GM12878 (cell line): ENCODE results near the gene DAD1. TPM values are rescaled to one million over a fixed set of nuclear protein-coding genes. Genes with fewer than 3 reads are reported as not detected.

Experiments used
- BHLHE40 ChIP-seq, 2 experiments: fragments of 450-650 bp in 1 of 2; IDR thresholded peaks; 2 replicates each; pipeline ENCODE4 v1.6.1; 2011 to 2017; ENCODE audit warnings: low read depth in 2 of 2, borderline replicate concordance in 1 of 2, improper control_type of control experiment in 1 of 2, low read length in 1 of 2, mild to moderate bottlenecking in 1 of 2
- CBFB ChIP-seq: IDR thresholded peaks from 2 replicates; pipeline ENCODE4 v1.6.1; 2016; ENCODE audit warnings: antibody characterized with exemption, low read depth
- CBX5 ChIP-seq: sonication (generic); IDR thresholded peaks from 2 replicates; pipeline ENCODE4 v1.6.1; 2016; ENCODE audit warnings: low read depth, moderate library complexity, mild to moderate bottlenecking, inconsistent platforms
- EP300 ChIP-seq, 2 experiments: fragments of 150-350 bp in 1 of 2; IDR thresholded peaks; 2 replicates each; pipeline ENCODE4 v1.6.1; 2011 to 2012; ENCODE audit warnings: low read depth in 2 of 2, low read length in 2 of 2, borderline replicate concordance in 1 of 2, improper control_type of control experiment in 1 of 2, inconsistent platforms in 1 of 2; ENCODE audit not compliant: control insufficient read depth in 1 of 2
- ETV6 ChIP-seq, 2 experiments: fragments of 450-650 bp in 1 of 2; IDR thresholded peaks in 1 of 2; conservative IDR thresholded peaks in 1 of 2; 2 replicates each; pipeline ENCODE4 v1.6.1; 2014; ENCODE audit warnings: antibody characterized with exemption in 1 of 2, borderline replicate concordance in 1 of 2, low read depth in 1 of 2, mild to moderate bottlenecking in 1 of 2, moderate library complexity in 1 of 2
- GATAD2B ChIP-seq: fragments of 450-650 bp; conservative IDR thresholded peaks from 2 replicates; pipeline ENCODE4 v1.6.1; 2017; ENCODE audit warnings: low read depth, mild to moderate bottlenecking, moderate library complexity
- MEF2B ChIP-seq: fragments of 450-650 bp; IDR thresholded peaks from 2 replicates; pipeline ENCODE4 v1.6.1; 2018; ENCODE audit warnings: mild to moderate bottlenecking, moderate library complexity; ENCODE audit not compliant: partially characterized antibody, poor library complexity, severe bottlenecking
- MTA2 ChIP-seq: fragments of 450-650 bp; IDR thresholded peaks from 2 replicates; pipeline ENCODE4 v1.6.1; 2016; ENCODE audit warnings: low read depth, mild to moderate bottlenecking, moderate library complexity
- NFIC ChIP-seq: IDR thresholded peaks from 2 replicates; pipeline ENCODE4 v1.6.1; 2012; ENCODE audit warnings: low read depth, mild to moderate bottlenecking, inconsistent platforms, low read length, moderate library complexity
- NR2C2 ChIP-seq: IDR thresholded peaks from 2 replicates; pipeline ENCODE4 v1.6.1; 2011; ENCODE audit warnings: borderline replicate concordance, low read depth; ENCODE audit not compliant: control insufficient read depth, insufficient read length
- NR2F1 ChIP-seq: fragments of 450-650 bp; conservative IDR thresholded peaks from 2 replicates; pipeline ENCODE4 v1.6.1; 2017; ENCODE audit warnings: mild to moderate bottlenecking
- SP1 ChIP-seq: IDR thresholded peaks from one replicate; pipeline ENCODE4 v1.6.1; 2011; ENCODE audit warnings: low read depth, low read length
- TARDBP ChIP-seq: IDR thresholded peaks from 2 replicates; pipeline ENCODE4 v1.6.1; 2016; ENCODE audit warnings: borderline replicate concordance
- TCF12 ChIP-seq: IDR thresholded peaks from 2 replicates; pipeline ENCODE4 v1.6.1; 2011; ENCODE audit warnings: low read depth, mild to moderate bottlenecking, low read length
- WRNIP1 ChIP-seq: IDR thresholded peaks from 2 replicates; pipeline ENCODE4 v1.6.1; 2011; ENCODE audit warnings: low read depth, low read length, improper control_type of control experiment, borderline replicate concordance
- ZNF24 ChIP-seq: fragments of 450-650 bp; IDR thresholded peaks from 2 replicates; pipeline ENCODE4 v1.6.1; 2017; ENCODE audit warnings: antibody characterized with exemption, mild to moderate bottlenecking
- polyA plus RNA-seq, 11 experiments: library from polyadenylated mRNA; depleted of rRNA in 4 of 11; unstranded in 6 of 11; stranded (reverse) in 5 of 11; fragments of >200 nt; fragmentation: Nextera tagmentation in 4 of 11; fragmentation: Illumina TruSeq in 1 of 11; extraction: Ambion mirVana in 4 of 11; extraction: Trizol in 1 of 11; gene quantifications; 1 replicate in 1 of 11; 2 replicates in 10 of 11; pipeline versions ENCODE4 v1.2.1 to v1.2.3, GENCODE V29; 2011 to 2016; ENCODE audit warnings: inconsistent platforms in 2 of 11, missing spikeins in 2 of 11, low read depth in 1 of 11
- total RNA-seq, 4 experiments: library from RNA; depleted of rRNA in 3 of 4; stranded (reverse); fragments of >200 nt in 3 of 4; fragmentation: Illumina TruSeq in 1 of 4; extraction: Trizol in 1 of 4; gene quantifications; 2 replicates each; pipeline versions ENCODE4 v1.2.1 to v1.2.3, GENCODE V29; 2013 to 2021
- TF ChIP-seq, protein P1 (sequence below): IDR thresholded peaks from 2 replicates; pipeline ENCODE4 v1.6.1; 2012; ENCODE audit warnings: low read length, inconsistent platforms
- TF ChIP-seq, protein P2 (sequence below): IDR thresholded peaks from 2 replicates; pipeline ENCODE4 v1.6.1; 2012; ENCODE audit warnings: improper control_type of control experiment, low read depth, low read length; ENCODE audit not compliant: insufficient replicate concordance
- TF ChIP-seq, protein P3 (sequence below): fragments of 450-650 bp; IDR thresholded peaks from 2 replicates; pipeline ENCODE4 v1.6.1; 2017; ENCODE audit warnings: mild to moderate bottlenecking, moderate library complexity

The DAD1 gene
- total and polyA plus RNA-seq, 10 of the 15 experiments (the other 5 are each of a cell fraction or from before 2014, with no cell fraction given), result 161 to 920 (median 319) TPM

DNA sequence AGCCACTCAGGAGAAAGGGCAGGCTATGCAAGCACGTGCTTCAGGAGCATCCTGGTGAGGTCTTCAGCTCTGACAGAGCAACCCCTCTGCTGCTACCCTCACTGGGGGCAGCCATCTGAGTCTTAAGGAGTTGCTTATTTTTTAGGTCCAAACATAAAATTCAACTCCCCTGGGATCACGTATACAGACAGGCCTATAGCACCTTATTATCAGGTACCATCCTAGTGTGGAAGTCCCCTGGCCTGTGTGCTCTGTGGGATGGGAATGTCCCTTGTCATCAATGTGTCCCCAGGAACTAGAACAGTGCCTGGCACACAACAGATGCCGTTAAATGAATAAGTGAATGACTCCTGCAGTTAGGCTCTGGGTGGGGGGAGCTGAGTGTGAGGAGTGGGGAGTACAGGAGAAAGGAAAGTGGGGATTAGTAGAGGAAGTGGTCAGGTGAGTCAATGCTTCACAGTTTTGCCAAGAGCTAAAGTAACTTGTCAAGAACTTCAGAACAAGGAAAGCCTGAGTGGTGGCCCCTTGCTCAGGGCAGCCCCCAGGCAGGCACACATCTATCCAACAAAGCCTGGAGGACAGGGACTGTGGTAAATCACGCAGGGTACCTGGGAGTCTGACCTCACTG, 33.5 kb downstream of the DAD1 start (continued):
- peak; percentile 10 for TF ChIP-seq MTA2
- TF ChIP-seq, protein P1, sequence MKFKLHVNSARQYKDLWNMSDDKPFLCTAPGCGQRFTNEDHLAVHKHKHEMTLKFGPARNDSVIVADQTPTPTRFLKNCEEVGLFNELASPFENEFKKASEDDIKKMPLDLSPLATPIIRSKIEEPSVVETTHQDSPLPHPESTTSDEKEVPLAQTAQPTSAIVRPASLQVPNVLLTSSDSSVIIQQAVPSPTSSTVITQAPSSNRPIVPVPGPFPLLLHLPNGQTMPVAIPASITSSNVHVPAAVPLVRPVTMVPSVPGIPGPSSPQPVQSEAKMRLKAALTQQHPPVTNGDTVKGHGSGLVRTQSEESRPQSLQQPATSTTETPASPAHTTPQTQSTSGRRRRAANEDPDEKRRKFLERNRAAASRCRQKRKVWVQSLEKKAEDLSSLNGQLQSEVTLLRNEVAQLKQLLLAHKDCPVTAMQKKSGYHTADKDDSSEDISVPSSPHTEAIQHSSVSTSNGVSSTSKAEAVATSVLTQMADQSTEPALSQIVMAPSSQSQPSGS, result no peak
- TF ChIP-seq, protein P2, sequence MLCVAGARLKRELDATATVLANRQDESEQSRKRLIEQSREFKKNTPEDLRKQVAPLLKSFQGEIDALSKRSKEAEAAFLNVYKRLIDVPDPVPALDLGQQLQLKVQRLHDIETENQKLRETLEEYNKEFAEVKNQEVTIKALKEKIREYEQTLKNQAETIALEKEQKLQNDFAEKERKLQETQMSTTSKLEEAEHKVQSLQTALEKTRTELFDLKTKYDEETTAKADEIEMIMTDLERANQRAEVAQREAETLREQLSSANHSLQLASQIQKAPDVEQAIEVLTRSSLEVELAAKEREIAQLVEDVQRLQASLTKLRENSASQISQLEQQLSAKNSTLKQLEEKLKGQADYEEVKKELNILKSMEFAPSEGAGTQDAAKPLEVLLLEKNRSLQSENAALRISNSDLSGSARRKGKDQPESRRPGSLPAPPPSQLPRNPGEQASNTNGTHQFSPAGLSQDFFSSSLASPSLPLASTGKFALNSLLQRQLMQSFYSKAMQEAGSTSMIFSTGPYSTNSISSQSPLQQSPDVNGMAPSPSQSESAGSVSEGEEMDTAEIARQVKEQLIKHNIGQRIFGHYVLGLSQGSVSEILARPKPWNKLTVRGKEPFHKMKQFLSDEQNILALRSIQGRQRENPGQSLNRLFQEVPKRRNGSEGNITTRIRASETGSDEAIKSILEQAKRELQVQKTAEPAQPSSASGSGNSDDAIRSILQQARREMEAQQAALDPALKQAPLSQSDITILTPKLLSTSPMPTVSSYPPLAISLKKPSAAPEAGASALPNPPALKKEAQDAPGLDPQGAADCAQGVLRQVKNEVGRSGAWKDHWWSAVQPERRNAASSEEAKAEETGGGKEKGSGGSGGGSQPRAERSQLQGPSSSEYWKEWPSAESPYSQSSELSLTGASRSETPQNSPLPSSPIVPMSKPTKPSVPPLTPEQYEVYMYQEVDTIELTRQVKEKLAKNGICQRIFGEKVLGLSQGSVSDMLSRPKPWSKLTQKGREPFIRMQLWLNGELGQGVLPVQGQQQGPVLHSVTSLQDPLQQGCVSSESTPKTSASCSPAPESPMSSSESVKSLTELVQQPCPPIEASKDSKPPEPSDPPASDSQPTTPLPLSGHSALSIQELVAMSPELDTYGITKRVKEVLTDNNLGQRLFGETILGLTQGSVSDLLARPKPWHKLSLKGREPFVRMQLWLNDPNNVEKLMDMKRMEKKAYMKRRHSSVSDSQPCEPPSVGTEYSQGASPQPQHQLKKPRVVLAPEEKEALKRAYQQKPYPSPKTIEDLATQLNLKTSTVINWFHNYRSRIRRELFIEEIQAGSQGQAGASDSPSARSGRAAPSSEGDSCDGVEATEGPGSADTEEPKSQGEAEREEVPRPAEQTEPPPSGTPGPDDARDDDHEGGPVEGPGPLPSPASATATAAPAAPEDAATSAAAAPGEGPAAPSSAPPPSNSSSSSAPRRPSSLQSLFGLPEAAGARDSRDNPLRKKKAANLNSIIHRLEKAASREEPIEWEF, result peak; percentile 80
- peak; percentile 42; the same call in 1 of the 2 replicates for TF ChIP-seq TCF12
- no peak for TF ChIP-seq GATAD2B
- TF ChIP-seq EP300 (IDR thresholded peaks at IDR 0.05; ENCODE audit: borderline replicate concordance in 1 of 2, control insufficient read depth in 1 of 2, low read depth in 2 of 2, low read length in 2 of 2), result peak in 1 of 2 experiments; percentile 39; a peak in 1 of 4 replicates
- TF ChIP-seq SP1, result peak; percentile 27
- TF ChIP-seq BHLHE40 (IDR thresholded peaks at IDR 0.05; ENCODE audit: borderline replicate concordance in 1 of 2, low read depth in 2 of 2, low read length in 1 of 2), result peak in 1 of 2 experiments; percentile 61; a peak in 2 of 4 replicates
- TF ChIP-seq MEF2B, result peak; percentile 94
- TF ChIP-seq WRNIP1, result no peak
- TF ChIP-seq, protein P3, sequence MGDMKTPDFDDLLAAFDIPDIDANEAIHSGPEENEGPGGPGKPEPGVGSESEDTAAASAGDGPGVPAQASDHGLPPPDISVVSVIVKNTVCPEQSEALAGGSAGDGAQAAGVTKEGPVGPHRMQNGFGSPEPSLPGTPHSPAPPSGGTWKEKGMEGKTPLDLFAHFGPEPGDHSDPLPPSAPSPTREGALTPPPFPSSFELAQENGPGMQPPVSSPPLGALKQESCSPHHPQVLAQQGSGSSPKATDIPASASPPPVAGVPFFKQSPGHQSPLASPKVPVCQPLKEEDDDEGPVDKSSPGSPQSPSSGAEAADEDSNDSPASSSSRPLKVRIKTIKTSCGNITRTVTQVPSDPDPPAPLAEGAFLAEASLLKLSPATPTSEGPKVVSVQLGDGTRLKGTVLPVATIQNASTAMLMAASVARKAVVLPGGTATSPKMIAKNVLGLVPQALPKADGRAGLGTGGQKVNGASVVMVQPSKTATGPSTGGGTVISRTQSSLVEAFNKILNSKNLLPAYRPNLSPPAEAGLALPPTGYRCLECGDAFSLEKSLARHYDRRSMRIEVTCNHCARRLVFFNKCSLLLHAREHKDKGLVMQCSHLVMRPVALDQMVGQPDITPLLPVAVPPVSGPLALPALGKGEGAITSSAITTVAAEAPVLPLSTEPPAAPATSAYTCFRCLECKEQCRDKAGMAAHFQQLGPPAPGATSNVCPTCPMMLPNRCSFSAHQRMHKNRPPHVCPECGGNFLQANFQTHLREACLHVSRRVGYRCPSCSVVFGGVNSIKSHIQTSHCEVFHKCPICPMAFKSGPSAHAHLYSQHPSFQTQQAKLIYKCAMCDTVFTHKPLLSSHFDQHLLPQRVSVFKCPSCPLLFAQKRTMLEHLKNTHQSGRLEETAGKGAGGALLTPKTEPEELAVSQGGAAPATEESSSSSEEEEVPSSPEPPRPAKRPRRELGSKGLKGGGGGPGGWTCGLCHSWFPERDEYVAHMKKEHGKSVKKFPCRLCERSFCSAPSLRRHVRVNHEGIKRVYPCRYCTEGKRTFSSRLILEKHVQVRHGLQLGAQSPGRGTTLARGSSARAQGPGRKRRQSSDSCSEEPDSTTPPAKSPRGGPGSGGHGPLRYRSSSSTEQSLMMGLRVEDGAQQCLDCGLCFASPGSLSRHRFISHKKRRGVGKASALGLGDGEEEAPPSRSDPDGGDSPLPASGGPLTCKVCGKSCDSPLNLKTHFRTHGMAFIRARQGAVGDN, result peak; percentile 92
- TF ChIP-seq NFIC, result no peak
- peak in 1 of 2 experiments; percentile 10; a peak in 1 of 4 replicates for TF ChIP-seq ETV6 (conservative IDR thresholded peaks at IDR 0.05 in 1 of 2, IDR thresholded peaks at IDR 0.05 in 1 of 2; ENCODE audit: borderline replicate concordance in 1 of 2, low read depth in 1 of 2)
- no peak for TF ChIP-seq NR2C2
- TF ChIP-seq CBX5, result no peak
- TF ChIP-seq CBFB, result peak; percentile 70
- no peak for TF ChIP-seq TARDBP
- TF ChIP-seq NR2F1, result peak; percentile 55
- TF ChIP-seq ZNF24, result peak; percentile 97
